ENCODE measurements around the gene PRDM16.

Gene PRDM16

GRCh38 chr1:3192361-3192760 lies 123.4 kb downstream of the PRDM16 start:
- no peak for DNase-seq

GRCh38 chr1:3192825-3193224 lies 123.8 kb downstream of the PRDM16 start:
- peak in 1 of 2 experiments; percentile 7 for DNase-seq

- no peak for DNase-seq
These were observed 124.8 kb downstream of the PRDM16 start for GRCh38 chr1:3193811-3194210.

- no peak for DNase-seq
These were observed 125.9 kb downstream of the PRDM16 start for GRCh38 chr1:3194760-3195479.

GRCh38 chr1:3195480-3195815 lies 126.4 kb downstream of the PRDM16 start:
- DNase-seq = no peak

- no peak for DNase-seq
These were observed 127.0 kb downstream of the PRDM16 start for GRCh38 chr1:3195966-3196515.

GRCh38 chr1:3196577-3197245 lies 127.7 kb downstream of the PRDM16 start:
- no peak for DNase-seq

- no peak for DNase-seq
These were observed 128.8 kb downstream of the PRDM16 start for GRCh38 chr1:3197781-3198316.

GRCh38 chr1:3198371-3199271 lies 129.6 kb downstream of the PRDM16 start:
- no peak for DNase-seq

- no peak for DNase-seq
These were observed 135.7 kb downstream of the PRDM16 start for GRCh38 chr1:3204725-3205124.

- no peak for DNase-seq
These were observed 136.8 kb downstream of the PRDM16 start for GRCh38 chr1:3205815-3206214.

- no peak for DNase-seq
These were observed 137.7 kb downstream of the PRDM16 start for GRCh38 chr1:3206696-3207095.

GRCh38 chr1:3207217-3207848 lies 138.3 kb downstream of the PRDM16 start:
- DNase-seq = no peak

- DNase-seq = peak in 1 of 2 experiments; percentile 46
These were observed 139.8 kb downstream of the PRDM16 start for GRCh38 chr1:3208819-3209200.

GRCh38 chr1:3209201-3209600 lies 140.2 kb downstream of the PRDM16 start:
- no peak for DNase-seq

- DNase-seq = no peak
These were observed 142.8 kb downstream of the PRDM16 start for GRCh38 chr1:3211582-3212375.

GRCh38 chr1:3212453-3213355 lies 143.7 kb downstream of the PRDM16 start:
- DNase-seq = no peak

GRCh38 chr1:3213730-3214129 lies 144.7 kb downstream of the PRDM16 start:
- no peak for DNase-seq

- no peak for DNase-seq
These were observed 146.4 kb downstream of the PRDM16 start for GRCh38 chr1:3215198-3216014.

- DNase-seq = no peak
These were observed 147.0 kb downstream of the PRDM16 start for GRCh38 chr1:3216015-3216391.

All from NCI-H524 (cell line).